GM04504 (cell line): Measurements from ENCODE around the gene STOML1.

ENCODE experiments used
- DNase-seq: peaks from one replicate; pipeline ENCODE4 v3.0.0-alpha.2; 2012; ENCODE audit warnings: low read depth

The STOML1 gene

GRCh38 chr15:73991726-73992593, at the start of gene STOML1:
TSS of gene STOML1 (minus strand) at chr15:73992295. CDS start at chr15:73992223, 72 bp downstream.
- DNase-seq, result peak; percentile 85

- DNase-seq, result no peak
Measured at GRCh38 chr15:74041311-74041756, 49.2 kb upstream of the STOML1 start.

- DNase-seq, result peak; percentile 97
Measured at GRCh38 chr15:74040109-74040850, 48.2 kb upstream of the STOML1 start.

- no peak for DNase-seq
Measured at GRCh38 chr15:74039656-74040010, 47.5 kb upstream of the STOML1 start.

GRCh38 chr15:74038707-74039655, 46.9 kb upstream of the STOML1 start:
- DNase-seq, result no peak

GRCh38 chr15:74037171-74038117, 45.3 kb upstream of the STOML1 start:
- no peak for DNase-seq

GRCh38 chr15:74036271-74037170, 44.4 kb upstream of the STOML1 start:
- peak; percentile 37 for DNase-seq

- no peak for DNase-seq
Measured at GRCh38 chr15:74035121-74036017, 43.3 kb upstream of the STOML1 start.

- no peak for DNase-seq
Measured at GRCh38 chr15:74034206-74034755, 42.2 kb upstream of the STOML1 start.

GRCh38 chr15:74032606-74033561, 40.8 kb upstream of the STOML1 start:
- no peak for DNase-seq

- no peak for DNase-seq
Measured at GRCh38 chr15:74032046-74032445, 40.0 kb upstream of the STOML1 start.

GRCh38 chr15:74028646-74029045, 36.6 kb upstream of the STOML1 start:
- no peak for DNase-seq

- no peak for DNase-seq
Measured at GRCh38 chr15:74027688-74028087, 35.6 kb upstream of the STOML1 start.

GRCh38 chr15:74025436-74025835, 33.3 kb upstream of the STOML1 start:
- DNase-seq, result no peak

GRCh38 chr15:74024687-74025086, 32.6 kb upstream of the STOML1 start:
- DNase-seq, result no peak

- no peak for DNase-seq
Measured at GRCh38 chr15:74022706-74023470, 30.8 kb upstream of the STOML1 start.
